ENCODE measurements around the gene OR2L8.

OR2L8 gene

GRCh38 chr1:247948558-247948957 lies at the start of gene OR2L8:
Gene OR2L8 (plus strand): TSS chr1:247948858. CDS start chr1:247948858, 0 bp downstream.
- FAIRE-seq (no peak), DNase-seq (ENCODE audit: insufficient read length, low spot score) (no peak)

GRCh38 chr1:247904122-247904521 lies 44.5 kb upstream of the OR2L8 start:
- DNase-seq (ENCODE audit: insufficient read length, low spot score) (no peak), FAIRE-seq (no peak)

- FAIRE-seq (no peak), DNase-seq (ENCODE audit: insufficient read length, low spot score) (no peak)
These were observed 43.5 kb upstream of the OR2L8 start for GRCh38 chr1:247905181-247905580.

- FAIRE-seq: no peak
- DNase-seq (ENCODE audit: insufficient read length, low spot score): no peak
These were observed 42.7 kb upstream of the OR2L8 start for GRCh38 chr1:247905910-247906503.

GRCh38 chr1:247906504-247907047 lies 42.1 kb upstream of the OR2L8 start:
- DNase-seq (ENCODE audit: insufficient read length, low spot score): no peak
- no peak for FAIRE-seq

GRCh38 chr1:247908766-247909165 lies 39.9 kb upstream of the OR2L8 start:
- FAIRE-seq: no peak
- no peak for DNase-seq (ENCODE audit: insufficient read length, low spot score)

GRCh38 chr1:247913786-247914185 lies 34.9 kb upstream of the OR2L8 start:
- DNase-seq (ENCODE audit: insufficient read length, low spot score): no peak
- FAIRE-seq: no peak

- FAIRE-seq (no peak), DNase-seq (ENCODE audit: insufficient read length, low spot score) (no peak)
These were observed 33.6 kb upstream of the OR2L8 start for GRCh38 chr1:247914941-247915662.

GRCh38 chr1:247919952-247920351 lies 28.7 kb upstream of the OR2L8 start, which contains the start of gene OR2T8:
Gene OR2T8 (plus strand): TSS chr1:247920252. CDS start chr1:247921018, 766 bp downstream.
- FAIRE-seq (no peak), DNase-seq (ENCODE audit: insufficient read length, low spot score) (no peak)

- DNase-seq (ENCODE audit: insufficient read length, low spot score) (no peak), FAIRE-seq (no peak)
These were observed 24.7 kb upstream of the OR2L8 start for GRCh38 chr1:247923941-247924340.

GRCh38 chr1:247924868-247925267 lies 23.8 kb upstream of the OR2L8 start, which contains the start of gene OR2AJ1:
Gene OR2AJ1 (plus strand): TSS chr1:247924889. CDS start chr1:247933769, 8,880 bp downstream.
- no peak for DNase-seq (ENCODE audit: insufficient read length, low spot score)
- FAIRE-seq: no peak

GRCh38 chr1:247933989-247934388 lies 14.7 kb upstream of the OR2L8 start:
- FAIRE-seq (no peak), DNase-seq (ENCODE audit: insufficient read length, low spot score) (no peak)

- FAIRE-seq (no peak), DNase-seq (ENCODE audit: insufficient read length, low spot score) (no peak)
These were observed 12.9 kb upstream of the OR2L8 start for GRCh38 chr1:247935781-247936180.

GRCh38 chr1:247936415-247936814 lies 12.2 kb upstream of the OR2L8 start:
- no peak for FAIRE-seq
- DNase-seq (ENCODE audit: insufficient read length, low spot score): no peak

GRCh38 chr1:247936965-247937734 lies 11.5 kb upstream of the OR2L8 start:
- peak; percentile 60 for DNase-seq (ENCODE audit: insufficient read length, low spot score)
- FAIRE-seq: peak; percentile 86

- no peak for DNase-seq (ENCODE audit: insufficient read length, low spot score)
- FAIRE-seq: no peak
These were observed 6.0 kb upstream of the OR2L8 start for GRCh38 chr1:247942624-247943023.

GRCh38 chr1:247953408-247953807 lies 4.8 kb downstream of the OR2L8 start:
- no peak for DNase-seq (ENCODE audit: insufficient read length, low spot score)
- no peak for FAIRE-seq

GRCh38 chr1:247961791-247962190 lies 13.1 kb downstream of the OR2L8 start:
- FAIRE-seq: no peak

GRCh38 chr1:247962911-247963588 lies 14.4 kb downstream of the OR2L8 start:
- DNase-seq (ENCODE audit: insufficient read length, low spot score): no peak
- no peak for FAIRE-seq

More at GRCh38 chr1:247961791-247962190, 13.1 kb downstream of the OR2L8 start:
- no peak for DNase-seq (ENCODE audit: insufficient read length, low spot score)

- FAIRE-seq (no peak), DNase-seq (ENCODE audit: insufficient read length, low spot score) (no peak)
These were observed 16.3 kb downstream of the OR2L8 start, which contains the start of gene OR2AK2 for GRCh38 chr1:247964933-247965332. Gene OR2AK2 (plus strand): TSS chr1:247965233. CDS start chr1:247965377, 144 bp downstream.
